GM23338 (cell line): ENCODE data around the gene ASRGL1. TPM values are rescaled to one million over a fixed set of nuclear protein-coding genes. Genes with fewer than 3 reads are reported as not detected.

ENCODE experiments used
- ATAC-seq: fragments of 200-7000 bp; cut with Tn5 transposase; 3 replicates; pipeline ENCODE4 v1.9.1; 2020
- DNase-seq: peaks from one replicate; pipeline ENCODE4 v3.0.0-alpha.2; 2015; ENCODE audit warnings: low spot score
- H2AFZ ChIP-seq: fragments of 200-600 bp; sonication (generic); 2 replicates; pipeline ENCODE4 v1.8.0; 2016; ENCODE audit warnings: antibody characterized with exemption, mild to moderate bottlenecking, moderate library complexity
- H3F3A ChIP-seq: fragments of 200-600 bp; sonication (generic); replicated peaks from 2 replicates; pipeline ENCODE4 v1.8.0; 2017; ENCODE audit warnings: antibody characterized with exemption, mixed run types, low read depth
- H3K27ac ChIP-seq: fragments of 200-600 bp; sonication (generic); 2 replicates; pipeline ENCODE4 v1.6.1; 2016; ENCODE audit warnings: low read depth
- H3K27me3 ChIP-seq: fragments of 200-600 bp; sonication (generic); 2 replicates; pipeline ENCODE4 v1.8.0; 2016; ENCODE audit warnings: mild to moderate bottlenecking, mixed run types, moderate library complexity; ENCODE audit not compliant: insufficient read depth
- H3K36me3 ChIP-seq: fragments of 200-600 bp; sonication (generic); 2 replicates; pipeline ENCODE4 v1.8.0; 2016; ENCODE audit warnings: mild to moderate bottlenecking; ENCODE audit not compliant: insufficient read depth
- H3K4me1 ChIP-seq: fragments of 200-600 bp; sonication (generic); 2 replicates; pipeline ENCODE4 v1.8.0; 2016; ENCODE audit warnings: mild to moderate bottlenecking, moderate library complexity; ENCODE audit not compliant: insufficient read depth
- H3K4me2 ChIP-seq: fragments of 200-600 bp; sonication (generic); 2 replicates; pipeline ENCODE4 v1.7.1; 2017; ENCODE audit warnings: mixed run types
- H3K4me3 ChIP-seq: fragments of 200-600 bp; sonication (generic); 2 replicates; pipeline ENCODE4 v1.6.1; 2016; ENCODE audit warnings: mixed run types
- H3K79me2 ChIP-seq: fragments of 200-600 bp; sonication (generic); replicated peaks from 2 replicates; pipeline ENCODE4 v1.8.0; 2017; ENCODE audit warnings: mild to moderate bottlenecking; ENCODE audit not compliant: insufficient read depth
- H3K9me2 ChIP-seq: fragments of 200-600 bp; sonication (generic); 2 replicates; pipeline ENCODE4 v1.8.0; 2017; ENCODE audit not compliant: insufficient read depth
- H4K20me1 ChIP-seq: fragments of 200-600 bp; sonication (generic); replicated peaks from 2 replicates; pipeline ENCODE4 v1.8.0; 2017; ENCODE audit warnings: mild to moderate bottlenecking; ENCODE audit not compliant: insufficient read depth
- H3K27ac Mint-ChIP-seq: 2 replicates; pipeline ENCODE4 v1.8.0; 2020; ENCODE audit warnings: inconsistent platforms, mild to moderate bottlenecking, moderate library complexity, mixed read lengths
- H3K27me3 Mint-ChIP-seq: 3 replicates; pipeline ENCODE4 v1.8.0; 2022; ENCODE audit warnings: low read depth, mild to moderate bottlenecking, moderate library complexity, mixed read lengths, inconsistent platforms; ENCODE audit not compliant: insufficient read depth, poor library complexity
- H3K36me3 Mint-ChIP-seq: 3 replicates; pipeline ENCODE4 v1.8.0; 2021; ENCODE audit warnings: low read depth, mild to moderate bottlenecking, inconsistent platforms, moderate library complexity, mixed read lengths
- H3K4me1 Mint-ChIP-seq: 3 replicates; pipeline ENCODE4 v1.8.0; 2020; ENCODE audit warnings: mild to moderate bottlenecking, inconsistent platforms, mixed read lengths
- H3K4me3 Mint-ChIP-seq: 3 replicates; pipeline ENCODE4 v1.8.0; 2021; ENCODE audit warnings: moderate library complexity, mild to moderate bottlenecking, inconsistent platforms, mixed read lengths
- H3K9me3 Mint-ChIP-seq: 3 replicates; pipeline ENCODE4 v1.8.0; 2020; ENCODE audit warnings: moderate library complexity, mild to moderate bottlenecking, inconsistent platforms, mixed read lengths
- CREB1 ChIP-seq: fragments of 250-450 bp; sonication (Bioruptor Pico); IDR thresholded peaks from 2 replicates; pipeline ENCODE4 v1.5.0; 2020; ENCODE audit warnings: low read depth, mild to moderate bottlenecking, moderate library complexity
- EZH2 ChIP-seq: fragments of 200-600 bp; sonication (generic); IDR thresholded peaks from one replicate; pipeline ENCODE4 v1.8.0; 2017; ENCODE audit warnings: antibody characterized with exemption, mild to moderate bottlenecking, low read depth; ENCODE audit not compliant: unreplicated experiment
- EZH2phosphoT487 ChIP-seq: fragments of 200-600 bp; sonication (generic); IDR thresholded peaks from one replicate; pipeline ENCODE4 v1.8.1; 2018; ENCODE audit warnings: antibody characterized with exemption; ENCODE audit not compliant: unreplicated experiment
- JUNB ChIP-seq: IDR thresholded peaks from one replicate; pipeline ENCODE4 v1.6.1; 2016; ENCODE audit warnings: antibody characterized with exemption; ENCODE audit not compliant: unreplicated experiment
- NANOG ChIP-seq: IDR thresholded peaks from 2 replicates; pipeline ENCODE4 v1.6.1; 2016; ENCODE audit warnings: antibody characterized with exemption, borderline replicate concordance
- POLR2AphosphoS5 ChIP-seq: IDR thresholded peaks from 2 replicates; pipeline ENCODE4 v1.6.1; 2016; ENCODE audit warnings: antibody characterized with exemption, low read depth
- STAT1 ChIP-seq: IDR thresholded peaks from one replicate; pipeline ENCODE4 v1.6.1; 2016; ENCODE audit warnings: antibody characterized with exemption; ENCODE audit not compliant: unreplicated experiment
- ZNF114 ChIP-seq: fragments of 250-450 bp; sonication (Bioruptor Pico); IDR thresholded peaks from 2 replicates; pipeline ENCODE4 v1.5.0; 2020; ENCODE audit warnings: mild to moderate bottlenecking, moderate library complexity
- ZNF331 ChIP-seq: fragments of 250-450 bp; sonication (Bioruptor Pico); IDR thresholded peaks from 2 replicates; pipeline ENCODE4 v1.5.0; 2020; ENCODE audit warnings: low read depth, mild to moderate bottlenecking, moderate library complexity
- polyA plus RNA-seq: library from polyadenylated mRNA; unstranded; fragments of >200 nt; fragmentation: Nextera tagmentation; extraction: Ambion mirVana; gene quantifications from 2 replicates; pipeline ENCODE4 v1.2.1, GENCODE V29; 2016
- total RNA-seq: library from RNA; depleted of rRNA; stranded (reverse); fragments of >200 nt; shearing (Covaris generic); gene quantifications from 2 replicates; pipeline ENCODE4 v1.2.3, GENCODE V29; 2014
- TF ChIP-seq, protein P1 (sequence below): IDR thresholded peaks from 2 replicates; pipeline ENCODE4 v1.6.1; 2016; ENCODE audit warnings: antibody characterized with exemption
- TF ChIP-seq, protein P2 (sequence below), 2 experiments: fragments of 200-600 bp in 1 of 2; sonication (generic) in 1 of 2; conservative IDR thresholded peaks; 2 replicates each; pipeline versions ENCODE4 v1.5.1 to v1.6.1; 2016 to 2017; ENCODE audit warnings: antibody characterized with exemption in 2 of 2, low read depth in 2 of 2, mild to moderate bottlenecking in 2 of 2, moderate library complexity in 1 of 2
- TF ChIP-seq, protein P3 (sequence below): IDR thresholded peaks from one replicate; pipeline ENCODE4 v1.6.1; 2018; ENCODE audit warnings: antibody characterized with exemption; ENCODE audit not compliant: unreplicated experiment
- TF ChIP-seq, protein P4 (sequence below): fragments of 250-450 bp; sonication (Bioruptor Pico); IDR thresholded peaks from 2 replicates; pipeline ENCODE4 v1.5.0; 2020; ENCODE audit warnings: mild to moderate bottlenecking, moderate library complexity

Gene ASRGL1
- total and polyA plus RNA-seq, 2 experiments from 2014 or later: 32.9 to 50.3 TPM

DNA sequence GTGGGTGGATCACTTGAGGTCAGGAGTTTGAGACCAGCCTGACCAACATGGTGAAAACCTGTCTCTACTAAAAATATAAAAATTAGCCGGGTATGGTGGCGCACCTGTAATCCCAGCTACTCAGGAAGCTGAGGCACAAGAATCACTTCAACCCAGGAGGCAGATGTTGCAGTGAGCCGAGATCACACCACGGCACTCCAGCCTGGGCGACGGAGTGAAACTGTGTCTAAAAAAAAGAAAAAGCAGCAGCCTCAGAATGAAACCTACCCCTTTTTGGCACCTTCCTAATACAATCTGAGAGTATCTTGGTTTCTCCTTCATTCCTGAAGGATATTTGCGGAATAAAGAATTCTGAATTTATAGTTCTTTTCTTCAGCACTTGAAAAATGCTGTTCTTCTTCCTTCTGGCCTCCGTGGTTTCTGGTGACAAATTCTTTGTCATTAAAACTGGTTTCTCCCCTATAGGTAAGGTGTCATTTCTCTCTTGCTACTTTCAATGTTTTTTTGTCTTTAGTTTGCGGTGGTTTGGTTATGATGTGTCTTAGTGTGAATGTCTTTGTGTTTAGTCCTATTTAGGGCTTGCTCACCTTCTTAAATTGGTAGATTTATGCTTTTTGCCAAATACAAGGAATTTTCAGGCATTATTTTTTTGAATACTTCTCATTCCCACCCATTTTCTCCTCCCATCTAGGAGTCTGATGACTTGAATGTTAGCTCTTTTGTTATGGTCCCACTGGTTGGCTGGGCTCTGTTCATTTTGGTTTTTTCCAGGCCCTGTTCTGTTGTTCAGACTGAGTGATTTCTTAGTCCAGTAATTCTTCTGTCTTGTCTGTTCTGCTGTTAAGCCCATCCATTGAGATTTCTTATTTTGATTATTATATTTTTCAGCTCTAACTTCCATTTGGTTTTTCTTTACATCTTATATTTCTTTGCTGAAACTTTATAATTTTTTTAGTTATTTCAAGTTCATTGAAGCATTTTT, 15.4 kb downstream of the ASRGL1 start:
- peaks cover 2% of the 10 kb centered on the region; the same call in 1 of the 2 replicates for H3K36me3 ChIP-seq
- no peaks in the 10 kb centered on the region for H3K27me3 ChIP-seq
- H4K20me1 ChIP-seq: no peaks in the 10 kb centered on the region
- peaks cover 34% of the 10 kb centered on the region for H3K4me1 Mint-ChIP-seq
- no peak for TF ChIP-seq NANOG
- TF ChIP-seq, protein P1, sequence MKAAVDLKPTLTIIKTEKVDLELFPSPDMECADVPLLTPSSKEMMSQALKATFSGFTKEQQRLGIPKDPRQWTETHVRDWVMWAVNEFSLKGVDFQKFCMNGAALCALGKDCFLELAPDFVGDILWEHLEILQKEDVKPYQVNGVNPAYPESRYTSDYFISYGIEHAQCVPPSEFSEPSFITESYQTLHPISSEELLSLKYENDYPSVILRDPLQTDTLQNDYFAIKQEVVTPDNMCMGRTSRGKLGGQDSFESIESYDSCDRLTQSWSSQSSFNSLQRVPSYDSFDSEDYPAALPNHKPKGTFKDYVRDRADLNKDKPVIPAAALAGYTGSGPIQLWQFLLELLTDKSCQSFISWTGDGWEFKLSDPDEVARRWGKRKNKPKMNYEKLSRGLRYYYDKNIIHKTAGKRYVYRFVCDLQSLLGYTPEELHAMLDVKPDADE: no peak
- TF ChIP-seq JUNB: no peak
- no peak for TF ChIP-seq STAT1
- no peak for TF ChIP-seq CREB1 (CRISPR knock-in tag)
- TF ChIP-seq EZH2phosphoT487: no peak
- TF ChIP-seq ZNF331 (CRISPR knock-in tag): no peak
- no peak for TF ChIP-seq ZNF114 (CRISPR knock-in tag)
- TF ChIP-seq, protein P2, sequence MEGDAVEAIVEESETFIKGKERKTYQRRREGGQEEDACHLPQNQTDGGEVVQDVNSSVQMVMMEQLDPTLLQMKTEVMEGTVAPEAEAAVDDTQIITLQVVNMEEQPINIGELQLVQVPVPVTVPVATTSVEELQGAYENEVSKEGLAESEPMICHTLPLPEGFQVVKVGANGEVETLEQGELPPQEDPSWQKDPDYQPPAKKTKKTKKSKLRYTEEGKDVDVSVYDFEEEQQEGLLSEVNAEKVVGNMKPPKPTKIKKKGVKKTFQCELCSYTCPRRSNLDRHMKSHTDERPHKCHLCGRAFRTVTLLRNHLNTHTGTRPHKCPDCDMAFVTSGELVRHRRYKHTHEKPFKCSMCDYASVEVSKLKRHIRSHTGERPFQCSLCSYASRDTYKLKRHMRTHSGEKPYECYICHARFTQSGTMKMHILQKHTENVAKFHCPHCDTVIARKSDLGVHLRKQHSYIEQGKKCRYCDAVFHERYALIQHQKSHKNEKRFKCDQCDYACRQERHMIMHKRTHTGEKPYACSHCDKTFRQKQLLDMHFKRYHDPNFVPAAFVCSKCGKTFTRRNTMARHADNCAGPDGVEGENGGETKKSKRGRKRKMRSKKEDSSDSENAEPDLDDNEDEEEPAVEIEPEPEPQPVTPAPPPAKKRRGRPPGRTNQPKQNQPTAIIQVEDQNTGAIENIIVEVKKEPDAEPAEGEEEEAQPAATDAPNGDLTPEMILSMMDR (conservative IDR thresholded peaks at IDR 0.05; ENCODE audit: low read depth in 2 of 2): no peak
- TF ChIP-seq EZH2: no peak
- TF ChIP-seq, protein P3, sequence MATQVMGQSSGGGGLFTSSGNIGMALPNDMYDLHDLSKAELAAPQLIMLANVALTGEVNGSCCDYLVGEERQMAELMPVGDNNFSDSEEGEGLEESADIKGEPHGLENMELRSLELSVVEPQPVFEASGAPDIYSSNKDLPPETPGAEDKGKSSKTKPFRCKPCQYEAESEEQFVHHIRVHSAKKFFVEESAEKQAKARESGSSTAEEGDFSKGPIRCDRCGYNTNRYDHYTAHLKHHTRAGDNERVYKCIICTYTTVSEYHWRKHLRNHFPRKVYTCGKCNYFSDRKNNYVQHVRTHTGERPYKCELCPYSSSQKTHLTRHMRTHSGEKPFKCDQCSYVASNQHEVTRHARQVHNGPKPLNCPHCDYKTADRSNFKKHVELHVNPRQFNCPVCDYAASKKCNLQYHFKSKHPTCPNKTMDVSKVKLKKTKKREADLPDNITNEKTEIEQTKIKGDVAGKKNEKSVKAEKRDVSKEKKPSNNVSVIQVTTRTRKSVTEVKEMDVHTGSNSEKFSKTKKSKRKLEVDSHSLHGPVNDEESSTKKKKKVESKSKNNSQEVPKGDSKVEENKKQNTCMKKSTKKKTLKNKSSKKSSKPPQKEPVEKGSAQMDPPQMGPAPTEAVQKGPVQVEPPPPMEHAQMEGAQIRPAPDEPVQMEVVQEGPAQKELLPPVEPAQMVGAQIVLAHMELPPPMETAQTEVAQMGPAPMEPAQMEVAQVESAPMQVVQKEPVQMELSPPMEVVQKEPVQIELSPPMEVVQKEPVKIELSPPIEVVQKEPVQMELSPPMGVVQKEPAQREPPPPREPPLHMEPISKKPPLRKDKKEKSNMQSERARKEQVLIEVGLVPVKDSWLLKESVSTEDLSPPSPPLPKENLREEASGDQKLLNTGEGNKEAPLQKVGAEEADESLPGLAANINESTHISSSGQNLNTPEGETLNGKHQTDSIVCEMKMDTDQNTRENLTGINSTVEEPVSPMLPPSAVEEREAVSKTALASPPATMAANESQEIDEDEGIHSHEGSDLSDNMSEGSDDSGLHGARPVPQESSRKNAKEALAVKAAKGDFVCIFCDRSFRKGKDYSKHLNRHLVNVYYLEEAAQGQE: no peak
- TF ChIP-seq POLR2AphosphoS5: no peak
- TF ChIP-seq, protein P4, sequence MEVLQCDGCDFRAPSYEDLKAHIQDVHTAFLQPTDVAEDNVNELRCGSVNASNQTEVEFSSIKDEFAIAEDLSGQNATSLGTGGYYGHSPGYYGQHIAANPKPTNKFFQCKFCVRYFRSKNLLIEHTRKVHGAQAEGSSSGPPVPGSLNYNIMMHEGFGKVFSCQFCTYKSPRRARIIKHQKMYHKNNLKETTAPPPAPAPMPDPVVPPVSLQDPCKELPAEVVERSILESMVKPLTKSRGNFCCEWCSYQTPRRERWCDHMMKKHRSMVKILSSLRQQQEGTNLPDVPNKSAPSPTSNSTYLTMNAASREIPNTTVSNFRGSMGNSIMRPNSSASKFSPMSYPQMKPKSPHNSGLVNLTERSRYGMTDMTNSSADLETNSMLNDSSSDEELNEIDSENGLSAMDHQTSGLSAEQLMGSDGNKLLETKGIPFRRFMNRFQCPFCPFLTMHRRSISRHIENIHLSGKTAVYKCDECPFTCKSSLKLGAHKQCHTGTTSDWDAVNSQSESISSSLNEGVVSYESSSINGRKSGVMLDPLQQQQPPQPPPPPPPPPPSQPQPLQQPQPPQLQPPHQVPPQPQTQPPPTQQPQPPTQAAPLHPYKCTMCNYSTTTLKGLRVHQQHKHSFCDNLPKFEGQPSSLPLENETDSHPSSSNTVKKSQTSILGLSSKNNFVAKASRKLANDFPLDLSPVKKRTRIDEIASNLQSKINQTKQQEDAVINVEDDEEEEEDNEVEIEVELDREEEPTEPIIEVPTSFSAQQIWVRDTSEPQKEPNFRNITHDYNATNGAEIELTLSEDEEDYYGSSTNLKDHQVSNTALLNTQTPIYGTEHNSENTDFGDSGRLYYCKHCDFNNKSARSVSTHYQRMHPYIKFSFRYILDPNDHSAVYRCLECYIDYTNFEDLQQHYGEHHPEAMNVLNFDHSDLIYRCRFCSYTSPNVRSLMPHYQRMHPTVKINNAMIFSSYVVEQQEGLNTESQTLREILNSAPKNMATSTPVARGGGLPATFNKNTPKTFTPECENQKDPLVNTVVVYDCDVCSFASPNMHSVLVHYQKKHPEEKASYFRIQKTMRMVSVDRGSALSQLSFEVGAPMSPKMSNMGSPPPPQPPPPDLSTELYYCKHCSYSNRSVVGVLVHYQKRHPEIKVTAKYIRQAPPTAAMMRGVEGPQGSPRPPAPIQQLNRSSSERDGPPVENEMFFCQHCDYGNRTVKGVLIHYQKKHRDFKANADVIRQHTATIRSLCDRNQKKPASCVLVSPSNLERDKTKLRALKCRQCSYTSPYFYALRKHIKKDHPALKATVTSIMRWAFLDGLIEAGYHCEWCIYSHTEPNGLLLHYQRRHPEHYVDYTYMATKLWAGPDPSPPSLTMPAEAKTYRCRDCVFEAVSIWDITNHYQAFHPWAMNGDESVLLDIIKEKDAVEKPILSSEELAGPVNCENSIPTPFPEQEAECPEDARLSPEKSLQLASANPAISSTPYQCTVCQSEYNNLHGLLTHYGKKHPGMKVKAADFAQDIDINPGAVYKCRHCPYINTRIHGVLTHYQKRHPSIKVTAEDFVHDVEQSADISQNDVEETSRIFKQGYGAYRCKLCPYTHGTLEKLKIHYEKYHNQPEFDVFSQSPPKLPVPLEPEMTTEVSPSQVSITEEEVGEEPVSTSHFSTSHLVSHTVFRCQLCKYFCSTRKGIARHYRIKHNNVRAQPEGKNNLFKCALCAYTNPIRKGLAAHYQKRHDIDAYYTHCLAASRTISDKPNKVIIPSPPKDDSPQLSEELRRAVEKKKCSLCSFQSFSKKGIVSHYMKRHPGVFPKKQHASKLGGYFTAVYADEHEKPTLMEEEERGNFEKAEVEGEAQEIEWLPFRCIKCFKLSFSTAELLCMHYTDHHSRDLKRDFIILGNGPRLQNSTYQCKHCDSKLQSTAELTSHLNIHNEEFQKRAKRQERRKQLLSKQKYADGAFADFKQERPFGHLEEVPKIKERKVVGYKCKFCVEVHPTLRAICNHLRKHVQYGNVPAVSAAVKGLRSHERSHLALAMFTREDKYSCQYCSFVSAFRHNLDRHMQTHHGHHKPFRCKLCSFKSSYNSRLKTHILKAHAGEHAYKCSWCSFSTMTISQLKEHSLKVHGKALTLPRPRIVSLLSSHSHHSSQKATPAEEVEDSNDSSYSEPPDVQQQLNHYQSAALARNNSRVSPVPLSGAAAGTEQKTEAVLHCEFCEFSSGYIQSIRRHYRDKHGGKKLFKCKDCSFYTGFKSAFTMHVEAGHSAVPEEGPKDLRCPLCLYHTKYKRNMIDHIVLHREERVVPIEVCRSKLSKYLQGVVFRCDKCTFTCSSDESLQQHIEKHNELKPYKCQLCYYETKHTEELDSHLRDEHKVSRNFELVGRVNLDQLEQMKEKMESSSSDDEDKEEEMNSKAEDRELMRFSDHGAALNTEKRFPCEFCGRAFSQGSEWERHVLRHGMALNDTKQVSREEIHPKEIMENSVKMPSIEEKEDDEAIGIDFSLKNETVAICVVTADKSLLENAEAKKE: no peak
- no peak overlapping the region for H2AFZ ChIP-seq
- DNase-seq (no peak), ATAC-seq (no peak)
- no peak overlapping the region for H3K4me2 ChIP-seq
- peak overlapping the region; percentile 2; the same call in 1 of the 2 replicates for H3K27ac ChIP-seq
- peaks cover 7% of the 10 kb centered on the region; the same call in 2 of the 3 replicates for H3K36me3 Mint-ChIP-seq
- no peaks in the 10 kb centered on the region for H3K9me2 ChIP-seq
- H3K4me3 ChIP-seq: no peak overlapping the region
- H3K4me1 ChIP-seq: peaks cover 31% of the 10 kb centered on the region
- H3K9me3 Mint-ChIP-seq: no peaks in the 10 kb centered on the region
- peaks cover 22% of the 10 kb centered on the region for H3K79me2 ChIP-seq
- H3K4me3 Mint-ChIP-seq: no peak overlapping the region
- peak overlapping the region; percentile 9 for H3K27ac Mint-ChIP-seq
- no peaks in the 10 kb centered on the region for H3F3A ChIP-seq
- H3K27me3 Mint-ChIP-seq: peaks cover 3% of the 10 kb centered on the region
